Suprapubic skin (tissue), 4 donors: ENCODE measurements around the gene AQP9.

ENCODE experiments used
- CTCF ChIP-seq, 2 donors: fragments of 200-600 bp in 1 of 2; fragments of 450-650 bp in 1 of 2; sonication (generic) in 1 of 2; IDR thresholded peaks; one replicate each; pipeline ENCODE4 v1.5.1; 2016 to 2019; ENCODE audit warnings: antibody characterized with exemption in 2 of 2, mild to moderate bottlenecking in 1 of 2, moderate library complexity in 1 of 2
- EP300 ChIP-seq: sonication (generic); formaldehyde crosslinking; IDR thresholded peaks from one replicate; pipeline ENCODE4 v1.6.1; 2017; ENCODE audit warnings: antibody characterized with exemption
- POLR2A ChIP-seq, 2 donors: fragments of 450-650 bp; IDR thresholded peaks; one replicate each; pipeline ENCODE4 v1.6.1; 2017; ENCODE audit warnings: antibody characterized with exemption in 2 of 2, mild to moderate bottlenecking in 2 of 2, moderate library complexity in 2 of 2
- POLR2AphosphoS5 ChIP-seq, 3 donors: sonication (generic); formaldehyde crosslinking; IDR thresholded peaks; one replicate each; pipeline ENCODE4 v1.6.1; 2017; ENCODE audit warnings: antibody characterized with exemption in 3 of 3

GRCh38 chr15:58139276-58139988, 1.3 kb downstream of the AQP9 start:
- no peak for TF ChIP-seq CTCF (IDR thresholded peaks at IDR 0.05)
- TF ChIP-seq EP300 = no peak
- TF ChIP-seq POLR2A (IDR thresholded peaks at IDR 0.05) = no peak
- no peak for TF ChIP-seq POLR2AphosphoS5 (IDR thresholded peaks at IDR 0.05)
